Fibroblast of villous mesenchyme (primary cell): ENCODE results near the gene MCM9. TPM values are rescaled to one million over a fixed set of nuclear protein-coding genes. Genes with fewer than 3 reads are reported as not detected.

Experiments used
- DNase-seq: peaks from one replicate; pipeline ENCODE4 v3.0.0-alpha.2; 2010; ENCODE audit warnings: low read depth
- H3K4me3 ChIP-seq: 2 replicates; pipeline ENCODE4 v1.5.1; 2011; ENCODE audit warnings: low read depth, mild to moderate bottlenecking, low read length
- CTCF ChIP-seq: IDR thresholded peaks from 2 replicates; pipeline ENCODE4 v1.5.1; 2012; ENCODE audit warnings: low read depth, mild to moderate bottlenecking, low read length; ENCODE audit not compliant: insufficient read depth
- total RNA-seq: library from RNA; depleted of rRNA; stranded (reverse); fragments of >200 nt; gene quantifications from 2 replicates; pipeline ENCODE4 v1.2.3, GENCODE V29; 2012

Gene MCM9
- total RNA-seq, 1 donor, result 15.1 TPM

- no peak for TF ChIP-seq CTCF
- no peak for DNase-seq
- no peak overlapping the region for H3K4me3 ChIP-seq
Measured at GRCh38 chr6:118970866-118971265, 35.9 kb upstream of the MCM9 start.

- TF ChIP-seq CTCF, result peak; percentile 40
- no peak overlapping the region for H3K4me3 ChIP-seq
- peak; percentile 42 for DNase-seq
Measured at GRCh38 chr6:118968416-118968815, 33.5 kb upstream of the MCM9 start.

- H3K4me3 ChIP-seq, result no peak overlapping the region
- DNase-seq, result no peak
- TF ChIP-seq CTCF, result no peak
Measured at GRCh38 chr6:118967239-118967638, 32.3 kb upstream of the MCM9 start.

- DNase-seq, result no peak
- no peak for TF ChIP-seq CTCF
- no peak overlapping the region for H3K4me3 ChIP-seq
Measured at GRCh38 chr6:118965843-118966370, 30.9 kb upstream of the MCM9 start.

GRCh38 chr6:118965371-118965770 is 30.4 kb upstream of the MCM9 start:
- no peak for DNase-seq
- H3K4me3 ChIP-seq, result no peak overlapping the region
- no peak for TF ChIP-seq CTCF

GRCh38 chr6:118963003-118963402 is 28.0 kb upstream of the MCM9 start:
- peak; percentile 21 for DNase-seq
- peak; percentile 1 for TF ChIP-seq CTCF
- no peak overlapping the region for H3K4me3 ChIP-seq

- H3K4me3 ChIP-seq, result no peak overlapping the region
- TF ChIP-seq CTCF, result no peak
- no peak for DNase-seq
Measured at GRCh38 chr6:118959903-118960302, 24.9 kb upstream of the MCM9 start.
